HepG2 (cell line): ENCODE results near the gene NOTUM. TPM values are rescaled to one million over a fixed set of nuclear protein-coding genes. Genes with fewer than 3 reads are reported as not detected.

Experiments used
- AGO2 ChIP-seq: fragments of 200-400 bp; formaldehyde crosslinking; optimal IDR thresholded peaks from 2 replicates; pipeline ENCODE3; 2017; ENCODE audit warnings: mild to moderate bottlenecking, low read depth, low read length, moderate library complexity
- BRD4 ChIP-seq: sonication (generic); formaldehyde crosslinking; IDR thresholded peaks from 2 replicates; pipeline ENCODE4 v1.4.0; 2020; ENCODE audit warnings: missing genetic modification reagents
- CBX1 ChIP-seq: IDR thresholded peaks from one replicate; pipeline ENCODE4 v1.6.1; 2016; ENCODE audit warnings: antibody characterized with exemption, low read depth
- CTCF ChIP-seq: sonication (generic); formaldehyde crosslinking; IDR thresholded peaks from 2 replicates; pipeline ENCODE4 v1.5.0; 2020; ENCODE audit warnings: mild to moderate bottlenecking, missing genetic modification reagents, moderate library complexity
- IKZF4 ChIP-seq: sonication (generic); formaldehyde crosslinking; IDR thresholded peaks from 2 replicates; pipeline ENCODE4 v1.5.1; 2020; ENCODE audit warnings: borderline replicate concordance, mild to moderate bottlenecking, low read depth, missing genetic modification reagents; ENCODE audit errors: not compliant biosample characterization
- KAT7 ChIP-seq: IDR thresholded peaks from 2 replicates; pipeline ENCODE4 v1.6.1; 2018; ENCODE audit warnings: borderline replicate concordance, missing compliant biosample characterization
- KAT8 ChIP-seq: IDR thresholded peaks from 2 replicates; pipeline ENCODE4 v1.6.1; 2016; ENCODE audit warnings: missing genetic modification reagents, missing compliant biosample characterization
- KDM6A ChIP-seq: IDR thresholded peaks from 2 replicates; pipeline ENCODE4 v1.6.1; 2016; ENCODE audit warnings: low read depth
- NCOA2 ChIP-seq: sonication (generic); formaldehyde crosslinking; IDR thresholded peaks from 2 replicates; pipeline ENCODE4 v1.8.0; 2022; ENCODE audit warnings: inconsistent platforms
- RFXAP ChIP-seq: sonication (generic); formaldehyde crosslinking; IDR thresholded peaks from 2 replicates; pipeline ENCODE4 v1.4.0; 2020; ENCODE audit warnings: missing genetic modification reagents, borderline replicate concordance
- SNAPC2 ChIP-seq: sonication (generic); formaldehyde crosslinking; IDR thresholded peaks from 2 replicates; pipeline ENCODE4 v1.8.1; 2022; ENCODE audit warnings: mild to moderate bottlenecking, missing genetic modification reagents
- SRSF4 ChIP-seq: fragments of 200-400 bp; formaldehyde crosslinking; IDR thresholded peaks from one replicate; pipeline ENCODE4 v1.6.1; 2018; ENCODE audit warnings: mild to moderate bottlenecking, low read depth, low read length, moderate library complexity; ENCODE audit not compliant: poor library complexity, severe bottlenecking
- U2AF2 ChIP-seq: fragments of 200-400 bp; formaldehyde crosslinking; IDR thresholded peaks from 2 replicates; pipeline ENCODE4 v1.6.1; 2017; ENCODE audit warnings: low read depth, mild to moderate bottlenecking, low read length
- XBP1 ChIP-seq: sonication (generic); formaldehyde crosslinking; IDR thresholded peaks from 2 replicates; pipeline ENCODE4 v1.5.0; 2020; ENCODE audit warnings: missing genetic modification reagents
- ZBTB8A ChIP-seq: sonication (generic); formaldehyde crosslinking; IDR thresholded peaks from 2 replicates; pipeline ENCODE4 v1.4.0; 2020; ENCODE audit warnings: mild to moderate bottlenecking, low read depth, missing genetic modification reagents, borderline replicate concordance
- ZNF138 ChIP-seq: sonication (generic); formaldehyde crosslinking; IDR thresholded peaks from 2 replicates; pipeline ENCODE4 v1.5.0; 2020; ENCODE audit warnings: mild to moderate bottlenecking, low read depth, missing genetic modification reagents
- ZNF260 ChIP-seq: sonication (generic); formaldehyde crosslinking; IDR thresholded peaks from 2 replicates; pipeline ENCODE4 v1.4.0; 2020; ENCODE audit warnings: missing genetic modification reagents, low read depth, mild to moderate bottlenecking, borderline replicate concordance
- ZNF577 ChIP-seq: sonication (generic); formaldehyde crosslinking; IDR thresholded peaks from 2 replicates; pipeline ENCODE4 v1.4.0; 2020; ENCODE audit warnings: mild to moderate bottlenecking, low read depth, missing genetic modification reagents, borderline replicate concordance
- ZNF740 ChIP-seq: sonication (generic); formaldehyde crosslinking; IDR thresholded peaks from 2 replicates; pipeline ENCODE4 v1.4.0; 2020; ENCODE audit warnings: missing genetic modification reagents
- ZNF747 ChIP-seq: sonication (generic); formaldehyde crosslinking; IDR thresholded peaks from 2 replicates; pipeline ENCODE4 v1.8.1; 2023; ENCODE audit warnings: missing genetic modification reagents, mild to moderate bottlenecking, borderline replicate concordance
- ZNF83 ChIP-seq: sonication (generic); formaldehyde crosslinking; IDR thresholded peaks from 2 replicates; pipeline ENCODE4 v1.4.0; 2020; ENCODE audit warnings: missing genetic modification reagents, mild to moderate bottlenecking, borderline replicate concordance
- polyA plus RNA-seq, 8 experiments: library from polyadenylated mRNA; depleted of rRNA in 3 of 8; stranded (reverse) in 7 of 8; unstranded in 1 of 8; fragments of >200 nt; fragmentation: Illumina TruSeq in 4 of 8; extraction: Trizol in 4 of 8; gene quantifications; 2 replicates each; pipeline versions ENCODE4 v1.2.1 to v1.2.3, GENCODE V29; 2011 to 2016; ENCODE audit warnings: low read depth in 4 of 8, missing spikeins in 1 of 8, mixed read lengths in 1 of 8; ENCODE audit not compliant: insufficient read depth in 1 of 8
- total RNA-seq, 5 experiments: library from RNA; depleted of rRNA; stranded (reverse); fragments of >200 nt; fragmentation: Illumina TruSeq; extraction: Trizol; gene quantifications; 2 replicates each; pipeline ENCODE4 v1.2.3, GENCODE V29; 2016; ENCODE audit warnings: low read depth in 1 of 5
- TF ChIP-seq, protein P1 (sequence below): IDR thresholded peaks from 2 replicates; pipeline ENCODE4 v1.6.1; 2016; ENCODE audit warnings: mild to moderate bottlenecking, missing biosample characterization, missing genetic modification reagents
- TF ChIP-seq, protein P2 (sequence below): sonication (generic); formaldehyde crosslinking; IDR thresholded peaks from 2 replicates; pipeline ENCODE4 v1.9.0; 2021; ENCODE audit warnings: missing genetic modification reagents, borderline replicate concordance
- TF ChIP-seq, protein P3 (sequence below): IDR thresholded peaks from 2 replicates; pipeline ENCODE4 v1.6.1; 2016; ENCODE audit warnings: low read depth, control low read depth

NOTUM gene
- total and polyA plus RNA-seq, 2 of the 13 experiments (the other 11 are each of a cell fraction or from before 2014, with no cell fraction given), result 150 to 160 TPM

- no peak for TF ChIP-seq CTCF (CRISPR knock-in tag)
- TF ChIP-seq, protein P1, sequence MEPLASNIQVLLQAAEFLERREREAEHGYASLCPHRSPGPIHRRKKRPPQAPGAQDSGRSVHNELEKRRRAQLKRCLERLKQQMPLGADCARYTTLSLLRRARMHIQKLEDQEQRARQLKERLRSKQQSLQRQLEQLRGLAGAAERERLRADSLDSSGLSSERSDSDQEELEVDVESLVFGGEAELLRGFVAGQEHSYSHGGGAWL (CRISPR knock-in tag), result peak; percentile 43; the same call in 1 of the 2 replicates
- no peak for TF ChIP-seq U2AF2
- TF ChIP-seq SRSF4, result no peak
- TF ChIP-seq AGO2, result peak; percentile 98
- TF ChIP-seq ZBTB8A, result 0 out of 2 replicates have a peak, but pooled peaks have one; percentile 4
- no peak for TF ChIP-seq KDM6A (CRISPR knock-in tag)
- TF ChIP-seq KAT7 (CRISPR knock-in tag), result no peak
- TF ChIP-seq RFXAP (CRISPR knock-in tag), result 0 out of 2 replicates have a peak, but pooled peaks have one; percentile 36
- TF ChIP-seq XBP1 (CRISPR knock-in tag), result no peak
- peak; percentile 34; the same call in 1 of the 2 replicates for TF ChIP-seq ZNF138 (CRISPR knock-in tag)
- peak; percentile 16; the same call in 1 of the 2 replicates for TF ChIP-seq ZNF747
- TF ChIP-seq IKZF4 (CRISPR knock-in tag), result no peak
- 0 out of 2 replicates have a peak, but pooled peaks have one; percentile 24 for TF ChIP-seq NCOA2
- TF ChIP-seq ZNF740, result no peak
- TF ChIP-seq, protein P2, sequence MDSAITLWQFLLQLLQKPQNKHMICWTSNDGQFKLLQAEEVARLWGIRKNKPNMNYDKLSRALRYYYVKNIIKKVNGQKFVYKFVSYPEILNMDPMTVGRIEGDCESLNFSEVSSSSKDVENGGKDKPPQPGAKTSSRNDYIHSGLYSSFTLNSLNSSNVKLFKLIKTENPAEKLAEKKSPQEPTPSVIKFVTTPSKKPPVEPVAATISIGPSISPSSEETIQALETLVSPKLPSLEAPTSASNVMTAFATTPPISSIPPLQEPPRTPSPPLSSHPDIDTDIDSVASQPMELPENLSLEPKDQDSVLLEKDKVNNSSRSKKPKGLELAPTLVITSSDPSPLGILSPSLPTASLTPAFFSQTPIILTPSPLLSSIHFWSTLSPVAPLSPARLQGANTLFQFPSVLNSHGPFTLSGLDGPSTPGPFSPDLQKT, result no peak
- TF ChIP-seq CBX1, result peak; percentile 15
- no peak for TF ChIP-seq KAT8
- 0 out of 2 replicates have a peak, but pooled peaks have one; percentile 63 for TF ChIP-seq SNAPC2 (CRISPR knock-in tag)
- TF ChIP-seq, protein P3, sequence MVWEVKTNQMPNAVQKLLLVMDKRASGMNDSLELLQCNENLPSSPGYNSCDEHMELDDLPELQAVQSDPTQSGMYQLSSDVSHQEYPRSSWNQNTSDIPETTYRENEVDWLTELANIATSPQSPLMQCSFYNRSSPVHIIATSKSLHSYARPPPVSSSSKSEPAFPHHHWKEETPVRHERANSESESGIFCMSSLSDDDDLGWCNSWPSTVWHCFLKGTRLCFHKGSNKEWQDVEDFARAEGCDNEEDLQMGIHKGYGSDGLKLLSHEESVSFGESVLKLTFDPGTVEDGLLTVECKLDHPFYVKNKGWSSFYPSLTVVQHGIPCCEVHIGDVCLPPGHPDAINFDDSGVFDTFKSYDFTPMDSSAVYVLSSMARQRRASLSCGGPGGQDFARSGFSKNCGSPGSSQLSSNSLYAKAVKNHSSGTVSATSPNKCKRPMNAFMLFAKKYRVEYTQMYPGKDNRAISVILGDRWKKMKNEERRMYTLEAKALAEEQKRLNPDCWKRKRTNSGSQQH (CRISPR knock-in tag), result peak; percentile 16; the same call in 1 of the 2 replicates
- no peak for TF ChIP-seq ZNF83
- peak; percentile 40 for TF ChIP-seq BRD4 (CRISPR knock-in tag)
- TF ChIP-seq ZNF577 (CRISPR knock-in tag), result no peak
- no peak for TF ChIP-seq ZNF260 (CRISPR knock-in tag)
These were observed 37.9 kb upstream of the NOTUM start (continued) for GRCh38 chr17:81998691-81999438.
